GM08714 (cell line): ENCODE measurements around the gene ATCAY.
"Not testable (repeated sequence)": the region's sequence is repeated elsewhere in the genome, so short reads cannot be mapped to it uniquely, and the experiment has no call there.

Experiments
- H3K4me3 ChIP-seq: fragments of 200-500 bp; sonication (Bioruptor generic); 2 replicates; pipeline ENCODE4 v1.5.1; 2014; ENCODE audit warnings: mild to moderate bottlenecking, low read length, inconsistent platforms
- ZNF274 ChIP-seq: IDR thresholded peaks from 2 replicates; pipeline ENCODE4 v1.6.1; 2012; ENCODE audit warnings: mild to moderate bottlenecking, low read depth, low read length

ATCAY gene

GRCh38 chr19:3904233-3904632 is 23.7 kb downstream of the ATCAY start:
- H3K4me3 ChIP-seq = no peak overlapping the region

DNA sequence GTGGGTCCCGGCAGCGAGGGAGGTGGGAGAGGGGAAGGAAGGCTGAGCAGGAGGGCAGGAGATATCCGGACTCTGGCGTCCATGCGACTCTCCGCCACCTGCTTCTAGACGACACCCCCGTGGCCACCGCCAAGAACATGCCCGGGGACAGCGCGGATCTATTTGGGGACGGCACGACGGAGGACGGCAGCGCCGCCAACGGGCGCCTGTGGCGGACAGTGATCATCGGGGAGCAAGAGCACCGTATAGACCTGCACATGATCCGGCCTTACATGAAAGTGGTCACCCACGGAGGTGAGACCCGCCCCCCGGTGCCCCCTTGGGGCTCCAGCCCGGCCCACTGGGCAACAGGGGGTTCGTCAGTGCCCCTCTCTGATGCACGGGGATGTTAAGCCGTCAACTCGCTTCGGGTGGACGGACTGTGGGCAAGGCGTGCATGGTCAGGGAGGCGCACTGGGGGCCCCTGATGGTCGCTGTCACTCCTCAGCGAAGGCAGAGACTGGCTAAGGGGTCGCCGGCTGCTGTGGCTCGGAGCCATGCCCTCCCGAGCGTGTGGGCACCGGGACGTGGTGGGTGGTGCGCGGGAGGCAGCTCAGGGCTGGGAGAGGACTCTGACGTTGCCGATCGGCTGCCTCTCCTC is 27.3 kb downstream of the ATCAY start:
- no peak for TF ChIP-seq ZNF274
- H3K4me3 ChIP-seq = no peak overlapping the region

More at GRCh38 chr19:3904233-3904632, 23.7 kb downstream of the ATCAY start:
- TF ChIP-seq ZNF274 = no peak

- H3K4me3 ChIP-seq = no peak overlapping the region
- no peak for TF ChIP-seq ZNF274
Observed at GRCh38 chr19:3908266-3909054, 28.0 kb downstream of the ATCAY start.

GRCh38 chr19:3910105-3910504 is 29.6 kb downstream of the ATCAY start:
- TF ChIP-seq ZNF274 = no peak
- no peak overlapping the region for H3K4me3 ChIP-seq

DNA sequence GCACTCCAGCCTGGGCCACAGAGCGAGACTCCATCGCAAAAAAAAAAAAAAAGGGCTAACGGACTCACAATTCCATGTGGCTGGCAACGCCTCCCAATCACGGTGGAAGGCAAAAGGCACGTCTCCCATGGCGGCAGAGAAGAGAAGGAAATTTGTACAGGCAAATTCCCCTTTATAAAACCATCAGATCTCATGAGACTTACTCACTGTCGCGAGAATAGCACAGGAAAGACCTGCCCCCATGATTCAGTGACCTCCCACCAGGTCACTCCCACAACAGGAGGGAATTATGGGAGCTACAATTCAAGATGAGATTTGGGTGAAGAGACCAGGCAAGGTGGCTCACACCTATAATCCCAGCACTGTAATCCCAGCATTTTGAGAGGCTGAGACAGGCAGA is 33.7 kb downstream of the ATCAY start:
- TF ChIP-seq ZNF274 = no peak
- no peak overlapping the region for H3K4me3 ChIP-seq

DNA sequence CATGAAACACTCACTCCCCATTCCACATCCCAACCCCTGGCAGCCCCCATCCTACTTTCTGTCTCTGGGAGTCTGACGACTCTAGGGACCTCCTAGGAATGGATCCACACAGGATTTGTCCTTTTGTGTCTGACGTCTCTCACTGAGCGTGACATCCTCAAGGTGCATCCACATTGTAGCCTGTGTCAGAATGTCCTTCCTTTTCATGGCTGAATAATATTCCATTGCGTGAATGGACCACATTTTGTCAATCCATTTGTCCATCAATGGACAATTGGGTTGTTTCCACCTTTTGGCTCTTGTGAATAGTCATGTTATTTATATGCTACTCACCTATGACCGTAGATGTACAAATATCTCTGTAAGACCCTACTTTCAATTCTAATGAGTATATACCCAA is 35.5 kb downstream of the ATCAY start:
- TF ChIP-seq ZNF274 = no peak
- no peak overlapping the region for H3K4me3 ChIP-seq

DNA sequence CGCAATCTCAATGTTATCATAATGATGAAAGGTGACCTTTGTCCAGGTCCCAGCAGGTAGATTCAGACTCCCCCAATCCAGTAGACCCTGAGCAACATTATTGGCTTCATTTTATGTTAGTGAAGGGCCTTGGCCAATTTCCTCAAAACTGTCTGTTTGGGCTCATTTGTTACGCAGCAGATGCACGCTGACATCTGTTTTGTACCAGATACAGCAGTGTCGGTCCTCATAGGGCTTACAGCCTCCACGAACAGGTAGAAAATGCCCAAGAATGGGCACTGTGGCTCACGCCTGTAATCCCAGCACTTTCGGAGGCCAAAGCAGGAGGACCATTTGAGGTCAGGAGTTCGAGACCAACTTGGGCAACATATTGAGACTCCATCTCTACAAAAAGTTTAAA is 39.3 kb downstream of the ATCAY start:
- TF ChIP-seq ZNF274 = no peak
- H3K4me3 ChIP-seq = no peak overlapping the region

GRCh38 chr19:3923096-3923758 is 42.7 kb downstream of the ATCAY start:
- no peak for TF ChIP-seq ZNF274
- no peak overlapping the region for H3K4me3 ChIP-seq

- H3K4me3 ChIP-seq = no peak overlapping the region
- TF ChIP-seq ZNF274 = no peak
Observed at GRCh38 chr19:3923912-3924311, 43.4 kb downstream of the ATCAY start.

DNA sequence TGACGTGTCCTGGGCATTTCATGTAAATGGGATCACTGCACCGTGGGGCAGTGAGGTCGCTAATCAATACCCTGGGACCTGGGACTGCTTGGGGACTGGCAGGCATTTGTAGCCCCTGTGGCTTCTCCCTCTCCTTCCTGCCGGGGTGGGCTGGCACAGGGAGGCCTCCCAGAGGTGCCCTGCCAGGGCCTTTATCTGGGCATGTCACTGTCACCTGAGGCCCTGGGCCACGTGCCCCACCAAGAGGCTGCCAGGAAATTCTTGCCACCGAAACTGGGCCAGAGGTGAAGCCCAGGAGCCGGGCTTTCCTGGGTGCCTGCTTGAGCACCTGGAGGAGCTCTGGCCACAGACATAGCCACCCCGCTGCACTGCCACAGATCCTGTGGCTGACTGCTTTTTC is 50.6 kb downstream of the ATCAY start:
- no peak overlapping the region for H3K4me3 ChIP-seq
- TF ChIP-seq ZNF274 = no peak

- TF ChIP-seq ZNF274 = no peak
- no peak within 1 kb of the TSS for H3K4me3 ChIP-seq
Observed at GRCh38 chr19:3932931-3933810, 52.7 kb downstream of the ATCAY start, which contains the start of gene NMRK2. Gene NMRK2 (plus strand): TSS chr19:3933069. CDS start chr19:3933672, 603 bp downstream.

DNA sequence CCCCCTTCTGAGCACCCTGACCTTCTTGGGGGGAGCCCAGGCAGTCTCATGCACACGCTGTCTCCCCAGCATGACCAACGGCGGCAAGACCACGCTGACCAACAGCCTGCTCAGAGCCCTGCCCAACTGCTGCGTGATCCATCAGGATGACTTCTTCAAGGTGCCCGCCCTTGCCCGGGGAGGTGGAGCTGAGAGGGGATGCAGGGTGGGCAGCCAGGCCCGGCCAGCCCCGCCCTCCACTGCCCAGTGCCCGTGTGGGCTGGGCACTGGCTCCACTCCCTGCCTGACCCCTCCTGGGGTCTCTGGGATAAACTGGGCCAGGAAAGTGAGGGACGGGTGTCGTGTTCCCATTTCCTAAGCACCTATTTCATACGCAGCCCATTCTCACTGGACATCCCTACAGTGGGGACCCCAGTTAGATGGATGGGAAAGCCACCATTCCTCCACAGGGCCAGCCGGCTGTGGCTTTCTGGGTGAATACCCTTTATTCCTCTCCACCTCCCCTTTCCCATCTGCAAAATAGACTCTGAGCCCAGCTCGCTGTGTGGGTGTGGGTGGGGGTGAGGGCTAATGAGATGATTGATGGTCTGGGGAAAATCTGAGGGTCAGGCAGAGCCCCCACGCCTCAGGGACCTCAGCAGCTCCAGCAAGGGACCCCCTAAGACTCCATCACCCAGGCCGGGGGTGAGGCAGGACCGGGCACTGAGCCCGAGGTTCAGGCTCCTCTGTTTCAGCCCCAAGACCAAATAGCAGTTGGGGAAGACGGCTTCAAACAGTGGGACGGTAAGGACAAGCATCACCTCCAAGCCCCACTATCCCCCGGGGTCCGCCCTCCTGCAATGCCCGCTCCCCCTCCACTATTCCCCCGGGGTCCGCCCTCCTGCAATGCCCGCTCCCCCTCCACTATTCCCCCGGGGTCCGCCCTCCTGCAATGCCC is 56.3 kb downstream of the ATCAY start:
- H3K4me3 ChIP-seq = no peak overlapping the region
- no peak for TF ChIP-seq ZNF274

- not testable (repeated sequence) for H3K4me3 ChIP-seq
Observed at GRCh38 chr19:3938300-3938950, 57.9 kb downstream of the ATCAY start.
